GM12878 (cell line): ENCODE results near the gene CDC6. TPM values are rescaled to one million over a fixed set of nuclear protein-coding genes. Genes with fewer than 3 reads are reported as not detected.

Experiments used
- ATAC-seq: fragments of 200-7000 bp; cut with Tn5 transposase; 3 replicates; pipeline ENCODE4 v1.9.1; 2020; ENCODE audit warnings: mild to moderate bottlenecking, moderate library complexity
- BruUV-seq: library from RNA; stranded (reverse); fragments of 400-500 nt; replicated peaks from 2 replicates; lab custom pipeline; 2021; lab: Mats Ljungman, UMichigan
- CTCF ChIA-PET: fragments of 300-600 bp; sonication (Branson Sonifier 250); formaldehyde crosslinking; extraction: SDS; loops from one replicate; lab custom pipeline; 2021; ENCODE audit warnings: inconsistent platforms; lab: Yijun Ruan, JAX
- POLR2A ChIA-PET: fragments of 350-600 bp; formaldehyde crosslinking; extraction: SDS; loops from one replicate; lab custom pipeline; 2021; ENCODE audit warnings: inconsistent platforms; lab: Charles Lee
- RAD21 ChIA-PET: fragments of 300-600 bp; sonication (Branson Sonifier 250); formaldehyde crosslinking; loops from one replicate; lab custom pipeline; 2023; ENCODE audit warnings: antibody characterized with exemption; ENCODE audit not compliant: unreplicated experiment; lab: Charles Lee
- SMC1A ChIA-PET: fragments of 300-600 bp; sonication (Branson Sonifier 250); formaldehyde crosslinking; loops from one replicate; lab custom pipeline; 2023; ENCODE audit not compliant: unreplicated experiment, uncharacterized antibody; lab: Charles Lee
- DNase-seq: peaks from one replicate; pipeline ENCODE4 v3.0.0-alpha.2; 2011; ENCODE audit warnings: low read depth, low spot score
- FAIRE-seq: peaks from 3 replicates; lab custom pipeline; 2011; peaks lifted over from hg19 to GRCh38; lab: Jason Lieb, UNC
- H2AFZ ChIP-seq: 2 replicates; pipeline ENCODE4 v1.6.0; 2011; ENCODE audit warnings: low read depth, low read length, control low read depth; ENCODE audit not compliant: control insufficient read depth
- H3K27ac ChIP-seq: 2 replicates; pipeline ENCODE4 v1.5.1; 2011; ENCODE audit warnings: control low read depth; ENCODE audit not compliant: control insufficient read depth, insufficient read depth
- H3K27me3 ChIP-seq, 2 experiments: replicated peaks in 1 of 2; 2 replicates each; pipeline versions ENCODE4 v1.6.0 to v1.6.1; 2011; ENCODE audit warnings: low read length in 1 of 2; ENCODE audit not compliant: control insufficient read depth in 2 of 2, insufficient read depth in 2 of 2
- H3K36me3 ChIP-seq, 2 experiments: 2 replicates each; pipeline ENCODE4 v1.5.1; 2011; ENCODE audit warnings: low read length in 1 of 2; ENCODE audit not compliant: control insufficient read depth in 2 of 2, insufficient read depth in 2 of 2
- H3K4me1 ChIP-seq: 2 replicates; pipeline ENCODE4 v1.6.1; 2011; ENCODE audit warnings: mild to moderate bottlenecking, low read length, moderate library complexity, mixed read lengths; ENCODE audit not compliant: control insufficient read depth, insufficient read depth
- H3K4me2 ChIP-seq: 2 replicates; pipeline ENCODE4 v1.6.0; 2011; ENCODE audit warnings: control low read depth; ENCODE audit not compliant: control insufficient read depth, insufficient read depth
- H3K4me3 ChIP-seq: fragments of 200-600 bp; sonication (generic); 2 replicates; pipeline ENCODE4 v1.5.1; 2016
- H3K79me2 ChIP-seq: 2 replicates; pipeline ENCODE4 v1.6.0; 2011; ENCODE audit warnings: low read length; ENCODE audit not compliant: control insufficient read depth, insufficient read depth
- H3K9ac ChIP-seq: 2 replicates; pipeline ENCODE4 v1.8.0; 2011; ENCODE audit warnings: low read length, control low read depth, mixed read lengths; ENCODE audit not compliant: control insufficient read depth, insufficient read depth
- H3K9me3 ChIP-seq: replicated peaks from 3 replicates; pipeline ENCODE4 v1.5.1; 2011; ENCODE audit warnings: mild to moderate bottlenecking, low read length; ENCODE audit not compliant: control insufficient read depth, insufficient read depth
- H4K20me1 ChIP-seq: 2 replicates; pipeline ENCODE4 v1.6.0; 2011; ENCODE audit not compliant: control insufficient read depth, insufficient read depth
- ASH2L ChIP-seq: fragments of 300-600, 200-600 bp; sonication (generic); IDR thresholded peaks from 2 replicates; pipeline ENCODE4 v1.6.1; 2017; ENCODE audit warnings: low read depth, mild to moderate bottlenecking, borderline replicate concordance
- ATF7 ChIP-seq: fragments of 450-650 bp; IDR thresholded peaks from 2 replicates; pipeline ENCODE4 v1.6.1; 2016; ENCODE audit warnings: low read depth, mild to moderate bottlenecking
- CBX3 ChIP-seq: fragments of 200-600 bp; sonication (generic); IDR thresholded peaks from 2 replicates; pipeline ENCODE4 v1.6.1; 2016; ENCODE audit warnings: low read depth, borderline replicate concordance
- CHD1 ChIP-seq: IDR thresholded peaks from 2 replicates; pipeline ENCODE4 v1.6.1; 2012; ENCODE audit warnings: low read depth, low read length, improper control_type of control experiment
- CHD2 ChIP-seq: IDR thresholded peaks from 2 replicates; pipeline ENCODE4 v1.6.1; 2011; ENCODE audit warnings: low read depth, low read length, improper control_type of control experiment, borderline replicate concordance
- ESRRA ChIP-seq: IDR thresholded peaks from 2 replicates; pipeline ENCODE4 v1.6.1; 2012; ENCODE audit warnings: mild to moderate bottlenecking, low read length, improper control_type of control experiment
- HCFC1 ChIP-seq: fragments of 150-350 bp; IDR thresholded peaks from 2 replicates; pipeline ENCODE4 v1.6.1; 2014; ENCODE audit warnings: low read length
- IKZF1 ChIP-seq: fragments of 450-650 bp; conservative IDR thresholded peaks from 2 replicates; pipeline ENCODE4 v1.6.1; 2017; ENCODE audit warnings: antibody characterized with exemption, mild to moderate bottlenecking
- PAX8 ChIP-seq: fragments of 450-650 bp; IDR thresholded peaks from 2 replicates; pipeline ENCODE4 v1.6.1; 2017; ENCODE audit warnings: mild to moderate bottlenecking, moderate library complexity
- POLR2AphosphoS2 ChIP-seq: IDR thresholded peaks from 2 replicates; pipeline ENCODE4 v1.6.1; 2011; ENCODE audit warnings: low read depth, mild to moderate bottlenecking, low read length, improper control_type of control experiment, moderate library complexity
- SRF ChIP-seq, 2 experiments: IDR thresholded peaks; 2 replicates each; pipeline ENCODE4 v1.6.1; 2011; ENCODE audit warnings: low read depth in 2 of 2, low read length in 2 of 2, mild to moderate bottlenecking in 1 of 2, moderate library complexity in 1 of 2
- STAT3 ChIP-seq: IDR thresholded peaks from 2 replicates; pipeline ENCODE4 v1.6.1; 2011; ENCODE audit warnings: low read depth, low read length, improper control_type of control experiment
- TBL1XR1 ChIP-seq: IDR thresholded peaks from 2 replicates; pipeline ENCODE4 v1.6.1; 2012; ENCODE audit warnings: low read depth, low read length, improper control_type of control experiment
- ZNF207 ChIP-seq: fragments of 450-650 bp; IDR thresholded peaks from 2 replicates; pipeline ENCODE4 v1.6.1; 2014; ENCODE audit warnings: antibody characterized with exemption, mild to moderate bottlenecking, borderline replicate concordance
- ZNF384 ChIP-seq: IDR thresholded peaks from 2 replicates; pipeline ENCODE4 v1.6.1; 2012; ENCODE audit warnings: low read depth, mild to moderate bottlenecking, low read length, improper control_type of control experiment, borderline replicate concordance
- ZSCAN29 ChIP-seq: fragments of 450-650 bp; IDR thresholded peaks from 2 replicates; pipeline ENCODE4 v1.6.1; 2017; ENCODE audit warnings: mild to moderate bottlenecking, moderate library complexity
- WGBS: methylation state at CpG from one replicate; pipeline ENCODE4 v1.1.6; 2016; ENCODE audit warnings: low lambda C conversion rate; ENCODE audit not compliant: insufficient replicate concordance, insufficient coverage; ENCODE audit errors: missing lambda C conversion rate; 5-methylcytosine and 5-hydroxymethylcytosine counted together
- in situ Hi-C: fragments of 300-500 bp; cut with MboI; formaldehyde crosslinking; loops from 9 replicates; pipeline ENCODE4 v1.14.3; 2018; ENCODE audit warnings: mixed read lengths
- intact Hi-C: fragments of 100-400 bp; cut with micrococcal nuclease; formaldehyde crosslinking; loops from one replicate; pipeline ENCODE4 v1.14.2; 2022; ENCODE audit not compliant: unreplicated experiment
- polyA plus RNA-seq, 11 experiments: library from polyadenylated mRNA; depleted of rRNA in 4 of 11; unstranded in 6 of 11; stranded (reverse) in 5 of 11; fragments of >200 nt; fragmentation: Nextera tagmentation in 4 of 11; fragmentation: Illumina TruSeq in 1 of 11; extraction: Ambion mirVana in 4 of 11; extraction: Trizol in 1 of 11; gene quantifications; 1 replicate in 1 of 11; 2 replicates in 10 of 11; pipeline versions ENCODE4 v1.2.1 to v1.2.3, GENCODE V29; 2011 to 2016; ENCODE audit warnings: inconsistent platforms in 2 of 11, missing spikeins in 2 of 11, low read depth in 1 of 11
- total RNA-seq, 4 experiments: library from RNA; depleted of rRNA in 3 of 4; stranded (reverse); fragments of >200 nt in 3 of 4; fragmentation: Illumina TruSeq in 1 of 4; extraction: Trizol in 1 of 4; gene quantifications; 2 replicates each; pipeline versions ENCODE4 v1.2.1 to v1.2.3, GENCODE V29; 2013 to 2021
- TF ChIP-seq, protein P1 (sequence below): fragments of 450-650 bp; IDR thresholded peaks from 2 replicates; pipeline ENCODE4 v1.6.1; 2017; ENCODE audit warnings: mild to moderate bottlenecking
- TF ChIP-seq, protein P2 (sequence below): IDR thresholded peaks from 2 replicates; pipeline ENCODE4 v1.6.1; 2011; ENCODE audit warnings: low read depth, mild to moderate bottlenecking, low read length, moderate library complexity, borderline replicate concordance; ENCODE audit errors: extremely low read depth
- TF ChIP-seq, protein P3 (sequence below): IDR thresholded peaks from 2 replicates; pipeline ENCODE4 v1.6.1; 2012; ENCODE audit warnings: low read depth, low read length, improper control_type of control experiment
- TF ChIP-seq, protein P4 (sequence below): IDR thresholded peaks from 2 replicates; pipeline ENCODE4 v1.6.1; 2012; ENCODE audit warnings: low read depth, low read length, improper control_type of control experiment

CDC6 gene
- total and polyA plus RNA-seq, 10 of the 15 experiments (the other 5 are each of a cell fraction or from before 2014, with no cell fraction given): 13.3 to 60.9 (median 47.6) TPM

DNA sequence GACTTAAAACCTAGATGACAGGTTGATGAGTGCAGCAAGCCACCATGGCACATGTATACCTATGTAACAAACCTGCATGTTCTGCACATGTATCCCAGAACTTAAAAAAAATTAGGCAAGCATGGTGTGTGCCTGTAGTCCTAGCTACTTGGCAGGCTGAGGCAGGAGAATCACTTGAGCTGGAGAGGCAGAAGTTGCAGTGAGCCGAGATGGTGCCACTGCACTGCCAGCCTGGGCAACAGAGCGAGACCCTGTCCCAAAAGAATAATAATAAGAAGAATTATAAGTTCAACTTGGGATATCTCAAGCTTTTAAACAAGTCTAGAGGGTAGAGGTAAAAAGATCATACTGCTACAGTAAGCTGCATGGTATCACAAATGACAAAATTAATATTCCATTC is 9.8 kb downstream of the CDC6 start (continued):
- no peak for TF ChIP-seq ZSCAN29
- TF ChIP-seq HCFC1: no peak
- TF ChIP-seq CHD1: no peak
- TF ChIP-seq POLR2AphosphoS2: no peak
- no peak for TF ChIP-seq ESRRA
- no peak for TF ChIP-seq CHD2
- TF ChIP-seq, all 136 proteins: peak for 0

DNA sequence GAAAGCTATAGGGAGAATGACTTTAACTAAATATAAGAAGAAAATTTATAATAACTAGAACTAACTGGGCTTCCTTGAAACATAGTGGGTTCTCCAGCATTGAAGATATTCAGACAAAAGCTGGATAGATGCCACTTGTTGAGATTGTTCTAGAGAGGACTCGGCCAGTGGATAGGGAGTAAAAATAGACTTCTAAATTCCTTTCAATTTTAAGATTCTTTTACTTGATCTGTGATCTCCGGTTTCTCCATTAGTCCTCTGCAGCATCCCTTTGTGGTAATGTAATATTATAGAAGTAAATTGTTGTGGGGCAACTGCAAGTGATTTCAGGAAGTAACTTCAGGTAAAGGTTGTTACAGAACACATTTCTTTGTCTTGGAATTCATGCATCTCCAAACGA is 11.0 kb downstream of the CDC6 start:
- ChIA-PET SMC1A (interaction anchor here (1.3 to 10.8 kb wide), 3 partner anchors 7 to 152 kb away, joined by 3 to 142 read pairs (median 3); no protein-coding TSS in a partner anchor), CTCF (interaction anchor here (0.5 to 13.0 kb wide), 10 partner anchors 6 to 186 kb away, joined by 3 to 97 read pairs (median 7); partner anchors contain the start of genes CDC6 and WIPF2), RAD21 (interaction anchor here (0.8 to 18.7 kb wide), 4 partner anchors 19 to 96 kb away, joined by 3 to 271 read pairs (median 4); no protein-coding TSS in a partner anchor), POLR2A (interaction anchor here (1.2 to 1.5 kb wide), 2 partner anchors 12 to 27 kb away, joined by 3 read pairs; no protein-coding TSS in a partner anchor)
- Histone ChIP-seq H3K27ac (no peak overlapping the region), H2AFZ (no peak overlapping the region), H3K27me3 (no peaks in the 10 kb centered on the region), H3K4me2 (no peak overlapping the region), H3K9ac (no peak overlapping the region), H3K9me3 (no peaks in the 10 kb centered on the region), H3K79me2 (no peaks in the 10 kb centered on the region; the same call in 1 of the 2 replicates), H3K4me1 (no peaks in the 10 kb centered on the region), H4K20me1 (no peaks in the 10 kb centered on the region), H3K4me3 (no peak overlapping the region), H3K36me3 (peaks cover 5 to 29% of the 10 kb centered on the region in 2 experiments)
- ATAC-seq (no peak), FAIRE-seq (no peak), DNase-seq (no peak)
- WGBS: 79% methylated on average over 3 of the region's 3 CpGs
- BruUV-seq: no TSS peak
- in situ Hi-C loops (loop anchor here (25.0 kb wide), 1 partner anchor 286 kb away; the partner anchor contains the start of gene CSF3), intact Hi-C loops (no loop called here)
- TF ChIP-seq ASH2L (no peak), IKZF1 (no peak), ZNF207 (no peak), ZNF384 (no peak), STAT3 (no peak), PAX8 (no peak), ATF7 (no peak), SRF (IDR thresholded peaks at IDR 0.05; ENCODE audit: low read depth in 2 of 2, low read length in 2 of 2) (no peak), TBL1XR1 (no peak), CBX3 (no peak)
- TF ChIP-seq, protein P1, sequence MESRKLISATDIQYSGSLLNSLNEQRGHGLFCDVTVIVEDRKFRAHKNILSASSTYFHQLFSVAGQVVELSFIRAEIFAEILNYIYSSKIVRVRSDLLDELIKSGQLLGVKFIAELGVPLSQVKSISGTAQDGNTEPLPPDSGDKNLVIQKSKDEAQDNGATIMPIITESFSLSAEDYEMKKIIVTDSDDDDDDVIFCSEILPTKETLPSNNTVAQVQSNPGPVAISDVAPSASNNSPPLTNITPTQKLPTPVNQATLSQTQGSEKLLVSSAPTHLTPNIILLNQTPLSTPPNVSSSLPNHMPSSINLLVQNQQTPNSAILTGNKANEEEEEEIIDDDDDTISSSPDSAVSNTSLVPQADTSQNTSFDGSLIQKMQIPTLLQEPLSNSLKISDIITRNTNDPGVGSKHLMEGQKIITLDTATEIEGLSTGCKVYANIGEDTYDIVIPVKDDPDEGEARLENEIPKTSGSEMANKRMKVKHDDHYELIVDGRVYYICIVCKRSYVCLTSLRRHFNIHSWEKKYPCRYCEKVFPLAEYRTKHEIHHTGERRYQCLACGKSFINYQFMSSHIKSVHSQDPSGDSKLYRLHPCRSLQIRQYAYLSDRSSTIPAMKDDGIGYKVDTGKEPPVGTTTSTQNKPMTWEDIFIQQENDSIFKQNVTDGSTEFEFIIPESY: no peak
- TF ChIP-seq, protein P2, sequence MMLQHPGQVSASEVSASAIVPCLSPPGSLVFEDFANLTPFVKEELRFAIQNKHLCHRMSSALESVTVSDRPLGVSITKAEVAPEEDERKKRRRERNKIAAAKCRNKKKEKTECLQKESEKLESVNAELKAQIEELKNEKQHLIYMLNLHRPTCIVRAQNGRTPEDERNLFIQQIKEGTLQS: no peak
- TF ChIP-seq, protein P3, sequence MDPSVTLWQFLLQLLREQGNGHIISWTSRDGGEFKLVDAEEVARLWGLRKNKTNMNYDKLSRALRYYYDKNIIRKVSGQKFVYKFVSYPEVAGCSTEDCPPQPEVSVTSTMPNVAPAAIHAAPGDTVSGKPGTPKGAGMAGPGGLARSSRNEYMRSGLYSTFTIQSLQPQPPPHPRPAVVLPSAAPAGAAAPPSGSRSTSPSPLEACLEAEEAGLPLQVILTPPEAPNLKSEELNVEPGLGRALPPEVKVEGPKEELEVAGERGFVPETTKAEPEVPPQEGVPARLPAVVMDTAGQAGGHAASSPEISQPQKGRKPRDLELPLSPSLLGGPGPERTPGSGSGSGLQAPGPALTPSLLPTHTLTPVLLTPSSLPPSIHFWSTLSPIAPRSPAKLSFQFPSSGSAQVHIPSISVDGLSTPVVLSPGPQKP: no peak
- TF ChIP-seq, protein P4, sequence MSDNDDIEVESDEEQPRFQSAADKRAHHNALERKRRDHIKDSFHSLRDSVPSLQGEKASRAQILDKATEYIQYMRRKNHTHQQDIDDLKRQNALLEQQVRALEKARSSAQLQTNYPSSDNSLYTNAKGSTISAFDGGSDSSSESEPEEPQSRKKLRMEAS: no peak
